Activated CD8-positive, alpha-beta memory T cell treated with anti-CD3 and anti-CD28 coated beads for 24 hours (primary cell): ENCODE data around the gene PEX13.
A peak's percentile ranks its signal among the peaks of the same experiment; 100 is the strongest.
"Not testable (repeated sequence)": the region's sequence is repeated elsewhere in the genome, so short reads cannot be mapped to it uniquely, and the experiment has no call there.

Source experiments
- DNase-seq: peaks from one replicate; pipeline ENCODE4 v3.0.0-alpha.2; 2020

Gene PEX13, protein sequence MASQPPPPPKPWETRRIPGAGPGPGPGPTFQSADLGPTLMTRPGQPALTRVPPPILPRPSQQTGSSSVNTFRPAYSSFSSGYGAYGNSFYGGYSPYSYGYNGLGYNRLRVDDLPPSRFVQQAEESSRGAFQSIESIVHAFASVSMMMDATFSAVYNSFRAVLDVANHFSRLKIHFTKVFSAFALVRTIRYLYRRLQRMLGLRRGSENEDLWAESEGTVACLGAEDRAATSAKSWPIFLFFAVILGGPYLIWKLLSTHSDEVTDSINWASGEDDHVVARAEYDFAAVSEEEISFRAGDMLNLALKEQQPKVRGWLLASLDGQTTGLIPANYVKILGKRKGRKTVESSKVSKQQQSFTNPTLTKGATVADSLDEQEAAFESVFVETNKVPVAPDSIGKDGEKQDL

GRCh38 chr2:61017556-61018317, at the start of gene PEX13, which contains the start of gene PUS10:
Gene PEX13 (plus strand): TSS chr2:61017720. CDS start chr2:61017760, 40 bp downstream.
Gene PUS10 (minus strand): TSS chr2:61018255. CDS start chr2:61011890, 6,365 bp downstream.
- DNase-seq, result peak; percentile 90

DNA sequence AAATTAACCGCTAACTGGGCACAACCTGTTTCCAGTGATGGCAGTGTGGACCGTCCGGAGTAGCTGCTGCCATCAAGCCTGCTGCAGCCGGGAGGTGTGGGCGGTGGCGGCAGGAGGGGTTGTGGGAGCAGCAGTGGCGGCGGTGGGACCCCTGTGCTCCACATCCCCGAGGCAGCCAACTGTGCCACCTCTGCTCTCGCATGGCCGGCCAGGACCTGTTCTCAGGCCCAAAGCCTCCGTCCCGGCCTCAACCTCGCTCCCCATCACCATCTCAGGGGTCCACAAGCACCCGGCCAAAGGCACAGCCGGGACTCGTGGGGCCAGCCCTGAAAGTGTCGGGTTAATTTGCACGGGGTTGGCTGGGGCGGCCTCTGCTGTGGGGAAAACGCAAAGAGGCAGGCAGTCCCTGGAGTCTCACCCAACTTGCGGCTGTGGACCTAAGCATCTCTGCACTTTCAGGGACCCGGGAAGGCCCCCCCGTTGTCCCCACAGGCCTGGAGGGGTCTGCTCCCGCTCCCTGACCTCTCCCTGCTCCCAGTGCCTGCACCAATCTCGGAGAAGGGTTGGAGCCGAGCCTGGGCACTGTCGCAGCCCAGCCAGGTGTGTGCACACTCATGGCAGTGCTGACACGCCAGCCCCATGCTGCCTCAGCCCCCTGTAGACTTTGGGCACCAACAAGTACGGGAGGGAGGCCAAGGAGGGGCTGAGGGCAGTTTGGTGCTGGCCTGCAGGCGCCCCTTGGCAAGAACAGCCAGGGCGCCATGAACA, 44.4 kb upstream of the PEX13 start:
- no peak for DNase-seq

DNA sequence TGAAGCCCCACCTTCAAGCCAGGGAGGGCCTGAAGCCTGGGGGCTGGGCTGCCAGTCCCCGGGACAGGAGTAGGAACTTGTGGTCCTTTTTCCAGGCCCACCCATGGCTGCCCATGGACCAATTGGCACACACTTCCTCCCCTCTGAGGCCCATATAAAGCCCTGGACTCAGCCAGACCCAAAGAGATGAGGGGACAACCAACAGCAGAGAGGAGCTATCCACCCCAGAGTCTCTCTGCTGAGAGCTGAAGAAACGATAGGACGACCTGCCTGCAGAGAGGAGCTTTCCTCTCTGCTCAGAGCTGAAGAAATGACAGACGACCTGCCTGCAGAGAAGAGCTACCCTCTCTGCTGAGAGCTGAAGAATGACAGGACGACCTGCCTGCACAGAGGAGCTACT, 43.8 kb upstream of the PEX13 start:
- no peak for DNase-seq

DNA sequence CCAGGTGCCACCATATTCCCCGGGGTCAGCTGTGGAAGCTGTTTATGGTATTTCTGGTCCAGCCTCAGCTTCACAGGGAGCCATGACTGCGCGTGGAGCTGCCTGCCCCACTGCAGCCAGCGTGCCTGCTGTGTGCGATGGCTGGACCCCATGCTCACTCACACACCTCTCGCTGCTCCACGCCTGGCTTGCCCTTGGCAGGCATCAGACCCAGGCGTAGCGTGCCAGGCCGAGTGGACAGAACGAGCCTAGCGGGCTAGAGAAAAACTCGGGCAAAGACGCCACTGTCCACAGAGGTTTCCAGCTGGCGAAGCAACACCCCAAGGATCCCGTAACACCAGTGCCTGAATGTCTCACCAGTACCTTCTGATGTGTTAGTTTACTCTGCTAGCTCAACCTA, 42.9 kb upstream of the PEX13 start:
- no peak for DNase-seq

DNA sequence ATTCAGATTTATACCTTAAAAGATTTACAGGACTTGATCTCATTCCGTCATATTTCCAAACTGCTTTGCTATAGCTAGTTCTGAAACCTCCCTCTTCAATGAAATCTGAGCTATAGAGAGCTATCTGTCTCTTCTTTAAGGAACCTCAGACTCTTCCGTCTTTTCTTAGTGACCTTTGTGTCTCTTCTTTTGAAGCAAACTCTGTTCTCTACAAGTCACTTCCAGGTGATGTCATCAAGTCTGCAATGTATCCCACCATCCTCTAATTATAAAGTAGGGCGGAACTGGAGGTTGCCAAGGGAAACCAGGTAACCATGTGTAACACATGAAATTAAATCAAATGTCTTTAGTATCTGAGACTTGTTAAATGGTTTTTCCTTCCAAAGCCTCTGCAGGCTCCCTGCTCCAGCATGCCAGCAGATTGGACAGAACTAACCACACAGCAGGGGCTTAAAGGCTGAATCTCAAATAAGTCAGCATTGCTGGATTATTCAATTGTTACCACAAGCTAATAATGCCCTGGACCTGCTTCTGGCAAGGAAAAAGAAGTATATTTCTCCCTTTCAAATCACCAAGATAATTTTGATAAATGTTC, 41.2 kb upstream of the PEX13 start:
- no peak for DNase-seq

GRCh38 chr2:60976875-60977561, 40.5 kb upstream of the PEX13 start:
- DNase-seq, result no peak

- no peak for DNase-seq
Measured at GRCh38 chr2:60977562-60977895, 40.0 kb upstream of the PEX13 start.

DNA sequence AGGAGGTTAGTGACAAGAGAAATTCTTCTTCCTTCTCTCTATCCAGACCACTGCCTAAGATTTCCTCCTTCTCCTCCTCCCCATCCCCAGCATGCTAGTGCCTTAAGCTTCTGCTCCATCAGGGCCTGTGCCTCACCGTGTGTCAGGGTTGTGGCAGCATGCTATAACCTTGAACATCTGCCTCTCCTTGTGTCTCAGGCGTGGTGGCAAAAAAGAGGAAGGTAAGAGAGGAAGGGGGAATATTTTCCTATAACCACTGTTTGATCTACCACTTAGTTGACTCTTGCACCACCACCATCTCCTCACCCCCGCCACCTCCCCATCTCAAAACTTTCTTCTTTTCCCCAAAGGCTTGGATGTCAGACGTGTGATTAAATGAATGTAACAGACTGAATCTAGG, 38.3 kb upstream of the PEX13 start:
- DNase-seq, result no peak

DNA sequence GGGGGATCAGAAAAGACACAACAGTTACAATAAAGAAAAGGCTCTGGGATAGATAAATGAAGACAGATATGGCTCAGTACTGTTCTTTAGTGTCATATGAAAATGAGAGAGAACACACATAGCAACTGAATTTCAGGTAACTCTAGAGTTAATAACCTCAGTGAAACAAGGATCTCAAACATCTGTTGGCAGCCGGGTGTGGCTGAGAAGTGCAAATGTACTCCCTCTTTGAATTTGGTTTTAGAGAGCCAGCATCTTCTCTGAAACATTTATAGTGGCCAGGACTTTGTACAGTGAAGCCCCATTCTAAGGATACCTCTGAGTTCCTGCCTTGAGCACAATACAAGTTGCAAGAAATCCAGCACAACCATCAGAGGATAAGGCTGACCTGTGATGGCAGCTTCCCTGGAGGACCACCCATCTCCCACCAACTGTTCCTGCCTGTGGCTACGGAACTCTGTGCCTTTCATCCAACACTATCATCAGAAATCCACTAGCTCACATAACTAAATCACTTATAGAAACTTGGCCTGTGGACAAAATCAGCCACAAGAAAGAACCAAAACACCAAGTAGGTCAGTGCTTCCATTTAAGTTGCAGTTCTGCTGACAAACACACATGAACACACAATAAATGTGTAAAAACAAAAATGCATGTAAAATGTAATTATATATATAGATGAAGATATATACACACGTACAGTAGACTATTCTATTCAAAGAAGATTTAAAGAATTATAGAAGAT, 37.3 kb upstream of the PEX13 start:
- DNase-seq, result no peak

DNA sequence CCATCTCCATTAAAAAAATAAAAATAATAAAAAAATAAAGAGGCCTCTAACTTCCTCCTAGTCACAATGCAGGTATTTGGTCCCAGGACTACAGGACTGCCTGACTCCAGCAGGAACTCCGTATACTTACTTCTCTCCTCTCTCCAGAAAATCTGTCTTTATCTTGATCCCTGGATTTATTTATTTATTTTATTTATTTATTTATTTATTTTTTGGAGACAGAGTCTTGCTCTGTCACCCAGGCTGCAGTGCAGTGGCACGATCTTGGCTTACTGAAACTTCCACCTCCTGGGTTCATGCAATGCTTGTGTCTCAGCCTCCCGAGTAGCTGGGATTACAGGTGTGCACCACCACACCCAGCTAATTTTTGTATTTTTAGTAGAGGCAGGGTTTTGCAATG, 35.5 kb upstream of the PEX13 start:
- not testable (repeated sequence) for DNase-seq

DNA sequence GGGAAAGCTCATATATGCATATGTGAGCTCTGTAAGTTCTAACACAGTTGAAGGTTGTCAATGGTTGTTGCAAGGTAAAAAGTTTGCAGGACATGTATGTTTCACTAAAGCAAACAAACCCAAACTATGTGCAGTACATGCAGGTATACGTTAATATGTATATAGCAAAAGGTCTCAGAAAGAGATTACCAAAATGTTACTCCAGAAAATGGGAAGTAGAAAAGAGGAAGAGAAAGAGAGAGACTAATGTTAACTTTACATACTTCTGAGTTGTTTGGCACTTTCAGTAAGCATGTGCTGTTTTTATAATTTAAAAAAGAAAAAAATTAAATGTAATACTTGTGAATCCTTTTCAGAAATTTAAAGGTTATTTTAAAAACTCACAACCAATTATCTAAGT, 32.8 kb upstream of the PEX13 start:
- no peak for DNase-seq

GRCh38 chr2:60987041-60987440, 30.5 kb upstream of the PEX13 start:
- DNase-seq, result no peak

- not testable (repeated sequence) for DNase-seq
Measured at GRCh38 chr2:60987656-60988055, 29.9 kb upstream of the PEX13 start.

DNA sequence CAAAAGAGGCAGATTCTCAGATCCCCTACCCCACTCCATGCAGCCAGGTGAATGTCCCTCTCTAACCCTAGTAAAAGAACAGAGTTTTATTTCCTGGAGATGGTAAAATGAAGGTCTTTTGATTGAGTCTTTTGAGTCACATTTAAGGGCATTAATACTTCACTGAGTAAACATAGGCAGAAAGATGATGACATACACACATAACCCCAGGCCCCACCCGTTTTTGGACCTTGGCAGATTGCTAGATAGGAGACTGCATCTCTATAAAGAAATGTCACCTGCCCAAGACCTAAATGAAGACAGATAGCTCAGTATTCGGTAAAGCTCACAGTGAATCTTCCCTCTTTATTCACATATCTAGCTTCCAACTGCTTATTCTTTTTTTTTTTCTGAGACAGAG, 28.3 kb upstream of the PEX13 start:
- DNase-seq, result no peak

DNA sequence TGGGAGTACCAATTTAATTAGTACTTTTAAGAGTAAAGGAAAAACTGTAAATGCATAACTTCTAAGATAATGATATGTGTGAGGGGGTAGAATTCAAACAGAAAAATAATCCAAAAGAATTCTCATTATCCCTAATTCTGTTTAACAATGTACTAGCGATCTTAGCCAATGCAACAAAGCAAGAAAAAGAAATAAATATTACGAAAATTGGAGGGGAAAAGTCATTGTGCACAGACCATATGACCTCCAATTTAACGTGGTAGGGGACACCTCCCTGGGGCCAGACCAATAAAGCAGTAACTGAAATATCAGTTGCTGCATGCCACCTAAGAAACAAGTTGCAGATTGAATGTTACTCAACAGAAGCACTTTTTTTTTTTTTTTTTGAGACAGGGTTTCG, 25.9 kb upstream of the PEX13 start:
- DNase-seq, result no peak

DNA sequence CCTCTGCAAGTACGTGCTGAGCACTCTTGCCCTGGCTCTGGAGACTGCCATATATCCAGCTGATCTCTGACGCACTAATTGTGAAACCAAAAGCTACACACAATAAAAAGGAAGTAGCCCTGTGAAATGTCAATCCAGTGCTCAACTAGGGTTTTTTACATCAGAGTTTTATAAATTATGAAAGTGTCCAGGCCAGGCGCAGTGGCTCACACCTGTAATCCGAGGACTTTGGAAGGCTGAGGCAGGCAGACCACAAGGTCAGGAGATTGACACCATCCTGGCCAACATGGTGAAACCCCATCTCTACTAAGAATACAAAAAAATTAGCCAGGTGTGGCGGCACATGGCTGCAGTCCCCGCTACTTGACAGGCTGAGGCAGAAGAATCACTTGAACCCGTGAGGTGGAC, 24.5 kb upstream of the PEX13 start:
- no peak for DNase-seq

DNA sequence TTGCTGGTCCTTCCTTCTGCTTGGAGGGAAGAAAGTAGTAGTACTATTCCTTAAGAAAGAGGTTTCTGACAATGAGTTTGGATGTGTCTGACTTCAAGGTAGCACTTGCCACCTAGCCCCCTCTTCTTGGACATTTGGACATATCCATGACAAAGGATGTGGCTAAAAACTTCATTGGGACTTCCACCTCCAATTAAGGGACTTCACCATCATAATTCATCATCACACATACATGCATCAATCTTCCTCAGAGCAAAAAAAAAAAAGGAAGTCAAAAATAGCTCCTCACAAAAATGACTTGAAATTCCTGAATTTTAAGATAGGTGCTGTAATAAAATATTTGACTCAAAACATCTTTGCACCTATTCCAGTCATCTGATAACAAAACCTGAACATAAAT, 23.4 kb upstream of the PEX13 start:
- DNase-seq, result no peak

GRCh38 chr2:60998628-60999545, 18.6 kb upstream of the PEX13 start:
- no peak for DNase-seq

GRCh38 chr2:61005736-61006135, 11.8 kb upstream of the PEX13 start:
- no peak for DNase-seq

DNA sequence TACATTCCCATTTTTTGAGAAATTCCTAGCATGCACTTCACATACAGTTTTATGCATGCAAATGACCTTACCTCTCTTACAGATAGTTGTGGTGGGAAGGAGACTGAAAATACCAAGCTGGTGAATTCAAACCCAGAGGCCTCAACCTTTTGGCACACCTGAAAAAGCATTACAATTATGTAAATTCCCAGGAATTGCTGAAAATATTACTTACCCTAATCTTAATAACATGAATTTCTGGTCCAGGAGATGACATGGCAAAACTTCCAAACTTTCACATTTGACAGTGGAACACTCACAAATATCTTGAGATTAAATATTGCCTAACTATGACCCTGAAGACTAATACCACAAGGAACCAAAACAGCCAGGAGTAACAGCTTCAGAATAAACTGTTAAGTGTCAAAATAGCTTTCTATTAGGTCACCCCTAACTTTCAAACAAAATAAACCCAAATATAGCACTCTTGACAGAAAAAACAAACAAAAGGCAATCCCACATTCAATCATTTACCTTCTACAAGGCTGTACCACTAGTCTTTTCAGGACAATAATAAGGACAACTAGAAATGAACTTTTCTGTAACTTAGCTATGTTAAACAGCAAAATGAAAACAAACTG, 10.9 kb upstream of the PEX13 start:
- DNase-seq, result no peak
